Adrenal gland (tissue), 5 donors: ENCODE results near the gene PALB2.

Experiments used
- POLR2A ChIP-seq, 2 donors: fragments of 450-650 bp; IDR thresholded peaks; one replicate each; pipeline ENCODE4 v1.6.1; 2017; ENCODE audit warnings: antibody characterized with exemption in 2 of 2, mild to moderate bottlenecking in 2 of 2, moderate library complexity in 1 of 2
- TF ChIP-seq, protein P1 (sequence below), 6 experiments: fragments of 450-650 bp in 4 of 6; fragments of 200-600 bp in 2 of 6; sonication (generic) in 1 of 6; IDR thresholded peaks; 1 replicate in 5 of 6; 2 replicates in 1 of 6; pipeline versions ENCODE4 v1.5.1 to v1.8.0; 2016 to 2021; ENCODE audit warnings: antibody characterized with exemption in 6 of 6, mild to moderate bottlenecking in 2 of 6, moderate library complexity in 1 of 6
- donor health status: DM: no; HTN: no; CAD: no.

- TF ChIP-seq, protein P1, sequence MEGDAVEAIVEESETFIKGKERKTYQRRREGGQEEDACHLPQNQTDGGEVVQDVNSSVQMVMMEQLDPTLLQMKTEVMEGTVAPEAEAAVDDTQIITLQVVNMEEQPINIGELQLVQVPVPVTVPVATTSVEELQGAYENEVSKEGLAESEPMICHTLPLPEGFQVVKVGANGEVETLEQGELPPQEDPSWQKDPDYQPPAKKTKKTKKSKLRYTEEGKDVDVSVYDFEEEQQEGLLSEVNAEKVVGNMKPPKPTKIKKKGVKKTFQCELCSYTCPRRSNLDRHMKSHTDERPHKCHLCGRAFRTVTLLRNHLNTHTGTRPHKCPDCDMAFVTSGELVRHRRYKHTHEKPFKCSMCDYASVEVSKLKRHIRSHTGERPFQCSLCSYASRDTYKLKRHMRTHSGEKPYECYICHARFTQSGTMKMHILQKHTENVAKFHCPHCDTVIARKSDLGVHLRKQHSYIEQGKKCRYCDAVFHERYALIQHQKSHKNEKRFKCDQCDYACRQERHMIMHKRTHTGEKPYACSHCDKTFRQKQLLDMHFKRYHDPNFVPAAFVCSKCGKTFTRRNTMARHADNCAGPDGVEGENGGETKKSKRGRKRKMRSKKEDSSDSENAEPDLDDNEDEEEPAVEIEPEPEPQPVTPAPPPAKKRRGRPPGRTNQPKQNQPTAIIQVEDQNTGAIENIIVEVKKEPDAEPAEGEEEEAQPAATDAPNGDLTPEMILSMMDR (IDR thresholded peaks at IDR 0.05), result no peak
- no peak for TF ChIP-seq POLR2A (IDR thresholded peaks at IDR 0.05)
These were observed 17.0 kb downstream of the PALB2 start for GRCh38 chr16:23624092-23624491.
